Mesendoderm (in vitro differentiated cells): Measurements from ENCODE around the gene AP1G2.

Experiments used
- DNase-seq: peaks from one replicate; pipeline ENCODE4 v3.0.0; 2013
- H2AK5ac ChIP-seq: 2 replicates; pipeline ENCODE4 v1.6.1; 2013; ENCODE audit warnings: low read length, inconsistent platforms
- H2BK120ac ChIP-seq: 2 replicates; pipeline ENCODE4 v1.6.1; 2013; ENCODE audit warnings: low read depth, mild to moderate bottlenecking, low read length, moderate library complexity, mixed read lengths
- H2BK15ac ChIP-seq: replicated peaks from 2 replicates; pipeline ENCODE4 v1.6.1; 2013; ENCODE audit warnings: low read depth, mild to moderate bottlenecking, moderate library complexity
- H2BK5ac ChIP-seq: 2 replicates; pipeline ENCODE4 v1.6.1; 2013; ENCODE audit warnings: low read length, inconsistent platforms
- H3K18ac ChIP-seq: 2 replicates; pipeline ENCODE4 v1.6.1; 2013; ENCODE audit warnings: mild to moderate bottlenecking, low read length, mixed read lengths
- H3K23ac ChIP-seq: one replicate; pipeline ENCODE4 v1.6.1; 2013; ENCODE audit warnings: low read length
- H3K27ac ChIP-seq: 2 replicates; pipeline ENCODE4 v1.5.1; 2013; ENCODE audit warnings: low read depth, mild to moderate bottlenecking, inconsistent platforms, low read length, moderate library complexity
- H3K27me3 ChIP-seq: 2 replicates; pipeline ENCODE4 v1.6.1; 2013; ENCODE audit warnings: low read length, control low read depth, mild to moderate bottlenecking, inconsistent platforms; ENCODE audit not compliant: insufficient read depth, poor library complexity
- H3K36me3 ChIP-seq: 2 replicates; pipeline ENCODE4 v1.6.1; 2013; ENCODE audit warnings: low read length, inconsistent platforms; ENCODE audit not compliant: control insufficient read depth, insufficient read depth
- H3K4ac ChIP-seq: one replicate; pipeline ENCODE4 v1.6.1; 2013; ENCODE audit warnings: low read depth, mild to moderate bottlenecking, low read length, moderate library complexity
- H3K4me1 ChIP-seq: 2 replicates; pipeline ENCODE4 v1.6.1; 2013; ENCODE audit warnings: low read depth, low read length, inconsistent platforms; ENCODE audit not compliant: control insufficient read depth
- H3K4me2 ChIP-seq: 2 replicates; pipeline ENCODE4 v1.6.1; 2013; ENCODE audit warnings: low read length
- H3K4me3 ChIP-seq: 2 replicates; pipeline ENCODE4 v1.5.1; 2013; ENCODE audit warnings: mild to moderate bottlenecking, low read length
- H3K56ac ChIP-seq: one replicate; pipeline ENCODE4 v1.6.1; 2013; ENCODE audit warnings: low read length
- H3K79me1 ChIP-seq: 2 replicates; pipeline ENCODE4 v1.6.1; 2013; ENCODE audit warnings: low read length, inconsistent platforms
- H3K79me2 ChIP-seq: 2 replicates; pipeline ENCODE4 v1.6.1; 2013; ENCODE audit warnings: mild to moderate bottlenecking, low read length; ENCODE audit not compliant: control insufficient read depth, insufficient read depth
- H3K9ac ChIP-seq: 2 replicates; pipeline ENCODE4 v1.6.1; 2013; ENCODE audit warnings: low read length, inconsistent platforms
- H4K5ac ChIP-seq: one replicate; pipeline ENCODE4 v1.6.1; 2013; ENCODE audit warnings: low read length
- H4K8ac ChIP-seq: one replicate; pipeline ENCODE4 v1.6.1; 2013; ENCODE audit warnings: low read depth, mild to moderate bottlenecking, control low read depth, low read length, moderate library complexity
- WGBS: extraction: QIAGEN DNeasy Blood & Tissue Kit; methylation state at CpG from one replicate; pipeline ENCODE4 v1.1.7; 2013; ENCODE audit warnings: low lambda C conversion rate, missing lambda C conversion rate; ENCODE audit not compliant: insufficient coverage; ENCODE audit errors: extremely low coverage; 5-methylcytosine and 5-hydroxymethylcytosine counted together

Gene AP1G2

GRCh38 chr14:23559926-23560520, 7.6 kb downstream of the AP1G2 start:
- WGBS = no CpG with 5 or more reads among the region's 3 CpGs
- no peak overlapping the region for H3K4ac ChIP-seq

GRCh38 chr14:23559010-23559925, 8.3 kb downstream of the AP1G2 start:
- no peak overlapping the region for H3K4me3 ChIP-seq
- H2BK15ac ChIP-seq = no peak overlapping the region
- no peaks in the 10 kb centered on the region for H3K79me2 ChIP-seq
- no peak overlapping the region for H4K5ac ChIP-seq
- no peaks in the 10 kb centered on the region for H3K79me1 ChIP-seq
- no peak overlapping the region for H2AK5ac ChIP-seq
- peaks cover 10% of the 10 kb centered on the region for H3K36me3 ChIP-seq
- no peak overlapping the region for H3K18ac ChIP-seq
- DNase-seq = no peak
- no peak overlapping the region for H4K8ac ChIP-seq
- WGBS = no CpG with 5 or more reads among the region's 21 CpGs
- H3K4ac ChIP-seq = no peak overlapping the region
- no peak overlapping the region for H2BK120ac ChIP-seq
- no peak overlapping the region for H3K27ac ChIP-seq
- H3K4me1 ChIP-seq = no peaks in the 10 kb centered on the region
- H3K9ac ChIP-seq = no peak overlapping the region
- no peak overlapping the region for H3K23ac ChIP-seq
- no peaks in the 10 kb centered on the region for H3K27me3 ChIP-seq
- H3K4me2 ChIP-seq = no peak overlapping the region
- H2BK5ac ChIP-seq = no peak overlapping the region
- no peak overlapping the region for H3K56ac ChIP-seq

More at GRCh38 chr14:23559926-23560520, 7.6 kb downstream of the AP1G2 start:
- H3K23ac ChIP-seq = no peak overlapping the region
- no peak for DNase-seq
- H3K27ac ChIP-seq = no peak overlapping the region
- H3K4me1 ChIP-seq = no peaks in the 10 kb centered on the region
- no peak overlapping the region for H3K56ac ChIP-seq
- no peak overlapping the region for H2AK5ac ChIP-seq
- no peak overlapping the region for H3K18ac ChIP-seq
- H3K36me3 ChIP-seq = peaks cover 10% of the 10 kb centered on the region
- H3K79me1 ChIP-seq = no peaks in the 10 kb centered on the region
- H3K27me3 ChIP-seq = no peaks in the 10 kb centered on the region
- no peak overlapping the region for H4K8ac ChIP-seq
- no peak overlapping the region for H2BK120ac ChIP-seq
- H4K5ac ChIP-seq = no peak overlapping the region
- H2BK5ac ChIP-seq = no peak overlapping the region
- no peak overlapping the region for H3K4me2 ChIP-seq
- H3K4me3 ChIP-seq = no peak overlapping the region
- H2BK15ac ChIP-seq = no peak overlapping the region
- no peak overlapping the region for H3K9ac ChIP-seq
- H3K79me2 ChIP-seq = no peaks in the 10 kb centered on the region

DNA sequence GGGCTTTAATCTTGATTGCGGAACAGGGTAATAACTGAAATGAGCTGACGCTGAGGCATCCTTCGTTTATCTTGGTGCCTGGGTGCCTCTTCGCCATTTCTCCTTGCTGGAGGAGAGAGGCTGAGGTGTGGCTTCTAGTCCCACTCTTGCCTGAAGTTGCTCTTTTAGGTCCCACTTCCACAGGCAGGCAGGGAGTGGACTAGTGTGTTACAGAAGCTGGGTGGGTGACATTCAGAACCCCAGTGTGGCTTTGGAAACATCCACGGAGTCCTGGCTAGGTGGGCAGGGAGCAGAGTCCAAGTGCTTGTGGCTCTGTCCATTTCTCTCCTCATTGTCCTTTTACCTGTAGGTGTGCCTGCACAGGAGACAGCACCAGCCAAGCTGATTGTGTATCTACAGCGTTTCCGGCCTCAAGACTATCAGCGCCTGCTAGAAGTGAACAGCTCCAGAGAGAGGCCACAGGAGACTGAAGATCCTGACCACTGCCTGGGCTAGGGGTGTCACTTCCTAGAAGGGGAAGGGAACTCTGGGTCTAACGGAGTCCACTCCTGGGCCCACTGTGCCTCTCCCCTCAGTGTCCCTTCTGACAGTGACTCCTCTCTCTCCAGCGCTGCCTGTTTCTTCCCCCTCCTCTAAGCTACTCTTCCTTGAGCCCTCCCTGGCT, 9.1 kb downstream of the AP1G2 start:
- Histone ChIP-seq H2AK5ac (no peak overlapping the region), H3K23ac (no peak overlapping the region), H3K27me3 (no peaks in the 10 kb centered on the region), H2BK15ac (no peak overlapping the region), H2BK5ac (no peak overlapping the region), H3K18ac (no peak overlapping the region), H4K8ac (no peak overlapping the region), H3K79me1 (no peaks in the 10 kb centered on the region), H3K9ac (no peak overlapping the region), H3K4me3 (no peak overlapping the region), H3K4me1 (no peaks in the 10 kb centered on the region), H3K4me2 (no peak overlapping the region), H4K5ac (no peak overlapping the region), H3K56ac (no peak overlapping the region), H3K36me3 (peaks cover 10% of the 10 kb centered on the region), H3K27ac (no peak overlapping the region), H3K79me2 (no peaks in the 10 kb centered on the region), H3K4ac (no peak overlapping the region), H2BK120ac (no peak overlapping the region)
- WGBS = no CpG with 5 or more reads among the region's 10 CpGs
- no peak for DNase-seq

DNA sequence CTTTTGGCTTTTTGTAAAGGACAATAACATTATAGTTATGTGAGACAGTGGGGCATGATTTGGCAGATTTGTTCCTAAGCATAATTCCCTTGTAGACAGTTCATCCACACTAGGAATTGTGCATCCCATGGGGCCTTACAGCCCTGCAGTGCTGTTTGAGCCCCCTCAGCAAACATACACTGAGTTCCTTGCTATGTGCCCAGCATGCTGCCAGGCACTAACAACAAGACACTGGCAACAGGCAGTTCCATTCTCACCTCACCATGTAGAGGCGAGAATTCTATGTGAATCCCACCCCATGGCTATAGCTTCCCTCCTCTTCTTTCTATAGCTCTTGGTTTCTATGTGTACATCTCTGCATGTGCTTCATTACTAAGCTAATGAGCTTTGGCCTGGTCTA, 9.6 kb downstream of the AP1G2 start:
- Histone ChIP-seq H2BK15ac (no peak overlapping the region), H3K4ac (no peak overlapping the region), H2BK120ac (no peak overlapping the region), H4K5ac (no peak overlapping the region), H3K36me3 (peaks cover 9% of the 10 kb centered on the region), H4K8ac (no peak overlapping the region), H3K18ac (no peak overlapping the region), H2AK5ac (no peak overlapping the region), H3K27ac (no peak overlapping the region), H3K23ac (no peak overlapping the region), H3K4me2 (no peak overlapping the region), H2BK5ac (no peak overlapping the region), H3K4me3 (no peak overlapping the region), H3K27me3 (no peaks in the 10 kb centered on the region), H3K9ac (no peak overlapping the region), H3K4me1 (no peaks in the 10 kb centered on the region), H3K56ac (no peak overlapping the region), H3K79me2 (no peaks in the 10 kb centered on the region), H3K79me1 (no peaks in the 10 kb centered on the region)
- no peak for DNase-seq
- WGBS = no CpG with 5 or more reads among the region's 1 CpG

DNA sequence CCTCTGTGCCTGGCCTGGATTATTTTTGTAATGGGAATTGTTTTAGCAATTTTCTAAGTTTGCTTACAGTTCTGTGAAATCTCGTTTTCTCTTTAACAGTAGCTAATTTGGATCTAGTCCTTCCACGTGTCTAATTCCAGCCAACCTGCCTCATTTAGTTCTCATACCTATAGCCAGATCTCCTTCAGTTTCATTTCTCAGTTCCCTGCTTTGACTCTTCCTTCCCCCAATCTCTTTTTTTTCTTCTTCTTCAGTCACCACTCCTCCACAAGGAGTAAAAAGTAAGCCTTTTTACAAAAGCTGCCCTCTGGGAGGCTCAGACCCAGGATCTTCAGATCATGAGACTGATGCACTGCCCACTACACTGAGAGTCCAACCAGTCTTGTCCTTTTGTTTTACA, 10.1 kb downstream of the AP1G2 start:
- Histone ChIP-seq H3K23ac (no peak overlapping the region), H3K27me3 (no peaks in the 10 kb centered on the region), H2BK15ac (no peak overlapping the region), H3K27ac (no peak overlapping the region), H3K4me3 (no peak overlapping the region), H3K79me2 (no peaks in the 10 kb centered on the region), H2AK5ac (no peak overlapping the region), H3K4ac (no peak overlapping the region), H3K36me3 (peaks cover 8% of the 10 kb centered on the region), H2BK5ac (no peak overlapping the region), H2BK120ac (no peak overlapping the region), H3K79me1 (no peaks in the 10 kb centered on the region), H4K8ac (no peak overlapping the region), H4K5ac (no peak overlapping the region), H3K4me1 (no peaks in the 10 kb centered on the region), H3K56ac (no peak overlapping the region), H3K4me2 (no peak overlapping the region), H3K9ac (no peak overlapping the region), H3K18ac (no peak overlapping the region)
- WGBS = no CpG with 5 or more reads among the region's 2 CpGs
- DNase-seq = no peak
